GM19238 (cell line): ENCODE data around the gene BTG1.
"Not testable (repeated sequence)": the region's sequence is repeated elsewhere in the genome, so short reads cannot be mapped to it uniquely, and the experiment has no call there.

Source experiments
- DNase-seq: peaks from one replicate; pipeline ENCODE4 v3.0.0; 2011; ENCODE audit warnings: low spot score; ENCODE audit not compliant: insufficient read length

Gene BTG1

DNA sequence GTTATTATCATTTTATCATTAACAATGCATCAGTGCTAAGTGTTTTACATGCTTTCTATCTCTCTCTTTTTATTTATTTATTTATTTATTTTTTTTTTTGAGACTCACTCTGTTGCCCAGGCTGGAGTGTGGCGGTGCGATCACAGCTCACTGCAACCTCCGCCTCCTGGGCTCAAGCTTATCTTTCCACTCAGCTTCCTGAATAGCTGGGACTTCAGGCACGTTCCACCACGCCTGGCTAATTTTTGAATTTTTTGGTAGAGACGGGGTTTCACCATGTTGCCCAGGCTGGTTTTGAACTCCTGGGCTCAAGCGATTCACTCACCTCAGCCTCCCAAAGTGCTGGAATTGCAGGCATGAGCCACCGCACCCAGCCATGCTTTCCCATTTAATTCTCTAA, 3.9 kb upstream of the BTG1 start:
- no peak for DNase-seq

DNA sequence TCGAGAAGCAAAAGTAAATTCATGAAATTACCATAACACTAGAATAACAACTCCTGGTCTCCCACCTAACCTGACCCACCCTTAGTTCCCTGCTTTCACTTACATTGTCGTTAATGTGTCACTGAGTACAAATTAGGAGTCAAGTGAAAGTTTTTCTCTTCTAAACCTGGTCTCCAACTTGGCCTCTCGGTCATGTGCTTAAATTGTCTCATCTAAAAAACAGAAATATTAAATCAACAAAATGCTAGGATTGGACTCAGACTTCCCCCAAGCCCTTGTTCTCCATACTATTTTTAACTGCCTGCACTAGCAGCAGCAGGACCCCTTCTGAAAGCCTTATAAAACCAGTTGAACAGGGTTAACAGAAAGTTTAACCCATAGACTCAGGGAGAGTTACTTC, 1.8 kb upstream of the BTG1 start:
- no peak for DNase-seq

GRCh38 chr12:92146497-92147224, 1.0 kb upstream of the BTG1 start:
- no peak for DNase-seq

DNA sequence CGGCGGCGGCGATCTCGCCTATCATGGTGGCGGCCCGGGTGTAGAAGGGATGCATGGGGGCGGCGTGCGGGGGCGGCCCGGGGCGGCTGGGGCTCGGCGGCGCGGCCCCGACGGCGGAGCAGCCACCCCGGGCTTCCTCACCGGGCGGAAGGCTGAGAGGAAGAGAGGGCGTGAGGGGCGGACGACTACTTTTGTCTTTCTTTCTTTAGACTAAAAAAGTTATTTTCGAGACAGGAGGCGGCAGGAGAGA, 240 bp downstream of the BTG1 start:
- no peak for DNase-seq

GRCh38 chr12:92144631-92145480, 790 bp downstream of the BTG1 start:
- DNase-seq: no peak

GRCh38 chr12:92143686-92144630, 1.7 kb downstream of the BTG1 start:
- DNase-seq: no peak

- no peak for DNase-seq
These were observed 2.4 kb downstream of the BTG1 start for GRCh38 chr12:92143258-92143657.

DNA sequence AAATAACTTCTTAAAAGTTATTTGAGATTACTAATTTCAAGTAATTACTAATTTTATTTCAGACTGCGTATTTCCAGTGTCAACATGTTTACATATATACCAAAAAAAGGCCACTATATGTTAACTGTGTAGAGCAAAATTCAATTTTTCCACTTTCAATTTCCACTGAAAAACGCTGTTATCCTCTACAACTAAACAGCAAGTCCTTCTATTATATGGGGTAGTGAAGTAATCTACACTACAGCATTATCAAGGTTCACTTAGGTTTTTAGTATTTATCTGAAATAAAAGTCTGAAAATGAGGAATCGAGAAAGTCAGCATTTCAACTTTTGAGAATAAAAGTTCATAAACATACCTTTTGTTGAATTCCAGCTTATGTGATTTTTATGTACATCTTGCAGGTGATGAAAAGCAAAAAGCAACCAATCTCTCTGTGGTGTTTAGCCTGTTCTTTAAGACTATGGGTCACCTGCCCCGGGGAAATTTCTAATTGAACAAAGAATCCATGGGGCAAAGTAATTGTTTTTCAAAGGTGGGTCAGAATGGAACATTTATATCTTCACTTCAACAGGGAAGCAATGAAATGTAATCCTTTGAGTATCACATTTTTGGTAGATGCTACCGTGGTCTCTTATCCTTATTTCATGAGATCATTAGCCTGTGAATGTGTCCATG, 3.3 kb downstream of the BTG1 start:
- DNase-seq: no peak

GRCh38 chr12:92141591-92142121, 4.0 kb downstream of the BTG1 start:
- no peak for DNase-seq

- no peak for DNase-seq
These were observed 4.6 kb downstream of the BTG1 start for GRCh38 chr12:92140896-92141536.

DNA sequence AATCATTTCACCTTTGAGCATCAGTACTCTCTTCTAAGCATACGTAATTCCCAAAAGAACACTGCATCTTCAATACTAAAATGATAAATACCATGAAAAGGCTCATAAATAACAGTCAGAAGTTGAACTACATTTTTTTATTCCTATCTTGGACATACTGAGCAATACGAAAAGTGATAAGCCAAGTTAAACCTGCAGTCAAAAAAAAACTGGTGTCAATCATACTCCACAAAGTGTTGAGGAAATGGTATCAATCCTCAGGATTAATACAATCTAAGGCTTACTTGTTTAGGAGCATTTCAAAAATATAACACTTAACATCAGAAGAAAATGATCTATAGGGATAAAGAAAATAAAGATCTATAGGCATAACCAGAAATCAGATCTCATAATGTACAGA, 5.5 kb downstream of the BTG1 start:
- no peak for DNase-seq

DNA sequence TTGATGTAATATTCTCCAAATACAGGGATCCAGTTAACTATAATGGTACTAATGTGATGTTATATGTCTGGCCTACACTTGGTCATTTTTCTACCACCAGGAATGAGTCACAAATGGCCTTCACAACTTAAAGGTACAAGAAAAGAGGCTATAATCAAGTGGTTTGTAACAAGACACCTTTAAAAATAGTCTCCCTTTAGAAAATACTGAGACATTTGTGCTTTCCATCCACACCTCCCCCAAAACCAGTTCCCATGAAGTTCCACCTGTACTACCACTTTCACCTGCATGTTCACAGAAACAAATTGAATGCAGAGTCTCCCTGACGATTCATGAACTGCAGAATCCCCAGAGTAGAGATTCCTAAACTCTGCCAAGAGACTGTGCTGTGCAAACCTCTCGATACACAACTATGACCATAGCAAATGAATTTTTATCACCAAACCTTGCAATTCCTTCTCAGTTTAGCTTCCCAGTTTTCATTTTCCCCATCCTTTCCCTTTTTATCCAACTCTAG, 6.0 kb downstream of the BTG1 start:
- DNase-seq: no peak

DNA sequence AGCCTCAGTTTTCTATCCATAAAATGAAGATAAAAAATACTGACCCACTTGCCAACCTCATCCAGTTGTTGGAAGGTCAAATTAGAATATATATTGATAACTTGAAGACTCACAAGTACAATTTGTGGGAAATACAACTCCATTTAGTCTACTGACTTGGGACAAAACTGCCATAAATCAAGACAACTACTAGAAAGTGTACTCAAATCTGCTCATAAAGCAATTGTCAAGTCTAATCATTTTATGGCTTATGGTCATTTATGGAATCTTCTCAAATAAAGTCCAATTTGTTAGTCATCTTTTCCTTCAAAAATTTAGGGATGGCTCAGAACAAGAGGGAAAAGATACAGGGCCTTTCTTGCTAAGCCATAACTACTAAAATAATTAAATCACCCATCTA, 7.0 kb downstream of the BTG1 start:
- no peak for DNase-seq

- DNase-seq: no peak
These were observed 7.5 kb downstream of the BTG1 start for GRCh38 chr12:92138144-92138543.

DNA sequence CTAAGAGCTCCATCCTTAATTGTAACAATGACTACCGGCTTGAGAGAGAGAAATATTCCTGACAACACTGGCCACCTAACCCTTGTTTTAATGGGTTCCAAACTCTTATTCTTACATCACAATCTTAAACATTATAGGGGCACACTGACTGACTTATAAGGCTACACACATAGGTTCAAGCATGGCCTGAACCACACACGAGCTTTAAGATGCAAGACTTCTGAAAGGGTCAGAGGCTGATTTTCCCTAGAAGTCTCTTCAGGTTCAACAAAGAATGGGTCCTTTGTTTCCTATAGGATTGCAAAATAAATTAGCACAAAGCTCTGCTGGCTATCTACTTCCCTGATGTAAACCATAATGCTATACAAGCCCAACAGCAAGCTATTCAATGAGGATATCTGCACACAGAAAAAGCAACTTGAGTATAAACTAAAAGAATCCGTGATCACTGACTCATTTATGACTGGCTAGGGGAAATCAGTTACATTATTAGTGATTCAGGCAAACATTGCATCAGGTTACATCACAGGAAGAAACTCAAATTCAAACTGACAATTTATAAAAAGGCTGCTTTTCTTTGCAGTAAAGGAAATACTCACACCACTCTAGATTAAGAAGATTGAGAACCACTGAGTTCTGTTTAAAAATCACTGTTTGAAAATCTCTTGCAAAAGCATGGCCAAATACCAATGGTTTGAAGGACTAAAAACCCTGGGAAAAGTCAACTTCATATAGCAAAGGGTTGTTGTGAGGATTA, 8.5 kb downstream of the BTG1 start:
- DNase-seq: no peak

DNA sequence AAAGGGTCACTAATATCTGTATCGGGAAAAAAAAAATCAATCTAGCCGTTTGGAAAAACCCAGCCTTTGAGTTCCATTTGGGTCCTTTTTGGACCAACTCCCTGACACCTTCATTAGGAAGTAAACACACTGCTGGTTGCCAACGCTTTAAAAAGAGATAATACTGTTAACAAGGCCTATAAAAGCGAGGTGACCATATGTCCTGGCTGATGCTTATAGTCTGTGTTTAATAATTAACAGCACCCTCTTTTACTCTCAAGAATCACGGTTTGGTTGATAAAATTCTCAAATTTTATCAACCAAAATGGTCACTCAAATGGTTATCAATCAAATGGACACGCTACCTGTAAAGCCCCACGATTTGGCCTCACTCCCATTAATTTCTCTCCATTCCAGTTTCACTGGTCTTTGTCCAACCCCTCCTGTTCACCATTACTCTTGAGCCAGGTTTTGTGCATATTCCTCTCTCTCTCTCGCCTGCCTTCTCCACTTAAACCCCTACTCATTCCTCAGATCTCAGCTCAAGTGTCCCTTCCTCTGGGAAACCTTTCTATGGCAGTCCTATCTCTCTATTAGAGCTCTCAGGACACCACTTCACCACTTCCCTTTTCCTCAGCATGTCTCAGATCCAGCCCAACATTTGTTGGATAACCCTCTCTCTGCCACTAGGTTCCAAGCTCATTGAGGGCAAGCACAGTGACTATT, 9.5 kb downstream of the BTG1 start:
- no peak for DNase-seq

DNA sequence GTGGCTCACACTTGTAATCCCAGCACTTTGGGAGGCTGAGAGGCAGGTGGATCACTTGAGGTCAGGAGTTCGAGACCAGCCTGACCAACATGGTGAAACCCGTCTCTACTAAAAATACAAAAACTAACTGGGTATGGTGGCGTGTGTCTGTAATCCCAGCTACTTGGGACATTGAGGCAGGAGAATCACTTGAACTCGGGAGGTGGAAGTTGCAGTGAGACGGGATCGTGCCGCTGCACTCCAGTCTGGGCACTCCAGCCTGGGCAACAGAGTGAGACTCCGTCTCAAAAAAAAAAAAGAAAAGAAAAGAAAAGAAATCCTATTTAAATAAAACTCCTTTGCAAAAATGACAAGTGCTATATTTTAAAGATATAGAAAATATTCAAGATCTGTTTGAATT, 10.1 kb downstream of the BTG1 start:
- DNase-seq: not testable (repeated sequence)

DNA sequence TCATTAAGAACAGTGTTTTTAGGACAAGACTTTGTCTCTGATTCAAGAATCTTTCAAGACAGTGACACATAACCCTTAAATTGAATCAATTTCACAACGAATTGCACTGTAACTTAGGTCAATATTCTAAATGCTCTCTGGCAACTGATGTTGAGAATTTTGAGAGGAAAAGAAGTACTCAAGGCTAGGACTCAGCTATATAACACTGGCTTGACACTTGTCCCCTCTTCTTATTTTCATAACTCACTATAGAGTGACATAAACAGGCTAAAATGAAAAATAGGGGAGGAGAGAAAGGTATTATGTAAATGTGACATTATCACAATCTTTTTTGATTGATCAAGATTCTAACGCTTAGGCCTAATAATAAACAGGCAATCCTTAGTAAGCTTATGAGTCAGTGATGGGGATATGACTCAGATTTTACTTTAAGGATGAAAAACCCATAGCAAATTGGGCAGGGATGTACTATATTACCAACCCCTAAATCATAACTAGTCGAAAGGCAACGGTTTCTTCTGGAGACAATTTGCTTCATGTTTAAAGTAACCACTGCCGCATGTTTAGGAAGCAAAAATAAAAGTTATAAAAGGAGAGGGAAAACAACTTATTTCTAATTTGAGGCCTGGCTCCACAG, 10.9 kb downstream of the BTG1 start:
- no peak for DNase-seq
